Gastrocnemius medialis (tissue), 4 donors: Measurements from ENCODE around the gene RPS6KA1.

Experiments used
- CTCF ChIP-seq, 5 experiments: fragments of 450-650 bp in 3 of 5; fragments of 200-600 bp in 2 of 5; sonication (generic) in 2 of 5; IDR thresholded peaks in 4 of 5; conservative IDR thresholded peaks in 1 of 5; 1 replicate in 4 of 5; 2 replicates in 1 of 5; pipeline ENCODE4 v1.5.1; 2016 to 2019; ENCODE audit warnings: antibody characterized with exemption in 5 of 5, mild to moderate bottlenecking in 3 of 5, moderate library complexity in 3 of 5
- POLR2A ChIP-seq, 2 donors: fragments of 450-650 bp; IDR thresholded peaks; one replicate each; pipeline ENCODE4 v1.6.1; 2017; ENCODE audit warnings: antibody characterized with exemption in 2 of 2, mild to moderate bottlenecking in 2 of 2, moderate library complexity in 2 of 2

GRCh38 chr1:26548841-26549240, 19.3 kb downstream of the RPS6KA1 start:
- TF ChIP-seq POLR2A (IDR thresholded peaks at IDR 0.05) = no peak
- no peak for TF ChIP-seq CTCF (IDR thresholded peaks at IDR 0.05 in 4 of 5, conservative IDR thresholded peaks at IDR 0.05 in 1 of 5)
